Measurements from ENCODE around the gene ADGRD1.

Gene ADGRD1

DNA sequence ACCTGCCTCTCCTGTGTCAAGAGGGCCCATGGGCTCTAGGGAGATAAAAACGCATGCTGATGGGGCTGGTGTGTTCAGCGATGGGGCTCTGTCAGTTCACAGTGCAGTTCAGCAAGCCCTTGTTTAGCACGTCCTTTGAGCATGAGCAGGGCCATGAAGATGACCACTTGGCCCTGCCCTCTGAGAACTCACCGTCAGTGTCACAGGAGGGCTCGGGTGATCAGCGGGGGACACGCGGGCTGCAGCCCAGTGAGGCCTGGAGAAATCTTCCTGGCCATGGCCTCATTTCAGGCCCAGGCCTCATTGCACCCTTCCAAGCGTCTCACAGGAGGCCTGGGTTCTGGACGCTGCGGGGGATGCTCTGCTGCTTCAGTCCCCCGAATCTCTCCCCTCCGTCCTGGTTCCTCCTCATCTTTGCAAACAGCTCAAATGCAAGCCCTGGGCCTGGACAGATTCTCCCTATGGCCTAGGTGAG is 181.6 kb downstream of the ADGRD1 start:
- TF ChIP-seq GABPA (IDR thresholded peaks at IDR 0.05; ENCODE audit: low read depth), result no peak
- TF ChIP-seq, protein P1, sequence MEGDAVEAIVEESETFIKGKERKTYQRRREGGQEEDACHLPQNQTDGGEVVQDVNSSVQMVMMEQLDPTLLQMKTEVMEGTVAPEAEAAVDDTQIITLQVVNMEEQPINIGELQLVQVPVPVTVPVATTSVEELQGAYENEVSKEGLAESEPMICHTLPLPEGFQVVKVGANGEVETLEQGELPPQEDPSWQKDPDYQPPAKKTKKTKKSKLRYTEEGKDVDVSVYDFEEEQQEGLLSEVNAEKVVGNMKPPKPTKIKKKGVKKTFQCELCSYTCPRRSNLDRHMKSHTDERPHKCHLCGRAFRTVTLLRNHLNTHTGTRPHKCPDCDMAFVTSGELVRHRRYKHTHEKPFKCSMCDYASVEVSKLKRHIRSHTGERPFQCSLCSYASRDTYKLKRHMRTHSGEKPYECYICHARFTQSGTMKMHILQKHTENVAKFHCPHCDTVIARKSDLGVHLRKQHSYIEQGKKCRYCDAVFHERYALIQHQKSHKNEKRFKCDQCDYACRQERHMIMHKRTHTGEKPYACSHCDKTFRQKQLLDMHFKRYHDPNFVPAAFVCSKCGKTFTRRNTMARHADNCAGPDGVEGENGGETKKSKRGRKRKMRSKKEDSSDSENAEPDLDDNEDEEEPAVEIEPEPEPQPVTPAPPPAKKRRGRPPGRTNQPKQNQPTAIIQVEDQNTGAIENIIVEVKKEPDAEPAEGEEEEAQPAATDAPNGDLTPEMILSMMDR (IDR thresholded peaks at IDR 0.05; ENCODE audit: insufficient read depth, low read length), result no peak
- no peak for TF ChIP-seq POLR2AphosphoS5 (IDR thresholded peaks at IDR 0.05; ENCODE audit: low read depth)
- TF ChIP-seq, protein P2, sequence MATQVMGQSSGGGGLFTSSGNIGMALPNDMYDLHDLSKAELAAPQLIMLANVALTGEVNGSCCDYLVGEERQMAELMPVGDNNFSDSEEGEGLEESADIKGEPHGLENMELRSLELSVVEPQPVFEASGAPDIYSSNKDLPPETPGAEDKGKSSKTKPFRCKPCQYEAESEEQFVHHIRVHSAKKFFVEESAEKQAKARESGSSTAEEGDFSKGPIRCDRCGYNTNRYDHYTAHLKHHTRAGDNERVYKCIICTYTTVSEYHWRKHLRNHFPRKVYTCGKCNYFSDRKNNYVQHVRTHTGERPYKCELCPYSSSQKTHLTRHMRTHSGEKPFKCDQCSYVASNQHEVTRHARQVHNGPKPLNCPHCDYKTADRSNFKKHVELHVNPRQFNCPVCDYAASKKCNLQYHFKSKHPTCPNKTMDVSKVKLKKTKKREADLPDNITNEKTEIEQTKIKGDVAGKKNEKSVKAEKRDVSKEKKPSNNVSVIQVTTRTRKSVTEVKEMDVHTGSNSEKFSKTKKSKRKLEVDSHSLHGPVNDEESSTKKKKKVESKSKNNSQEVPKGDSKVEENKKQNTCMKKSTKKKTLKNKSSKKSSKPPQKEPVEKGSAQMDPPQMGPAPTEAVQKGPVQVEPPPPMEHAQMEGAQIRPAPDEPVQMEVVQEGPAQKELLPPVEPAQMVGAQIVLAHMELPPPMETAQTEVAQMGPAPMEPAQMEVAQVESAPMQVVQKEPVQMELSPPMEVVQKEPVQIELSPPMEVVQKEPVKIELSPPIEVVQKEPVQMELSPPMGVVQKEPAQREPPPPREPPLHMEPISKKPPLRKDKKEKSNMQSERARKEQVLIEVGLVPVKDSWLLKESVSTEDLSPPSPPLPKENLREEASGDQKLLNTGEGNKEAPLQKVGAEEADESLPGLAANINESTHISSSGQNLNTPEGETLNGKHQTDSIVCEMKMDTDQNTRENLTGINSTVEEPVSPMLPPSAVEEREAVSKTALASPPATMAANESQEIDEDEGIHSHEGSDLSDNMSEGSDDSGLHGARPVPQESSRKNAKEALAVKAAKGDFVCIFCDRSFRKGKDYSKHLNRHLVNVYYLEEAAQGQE (IDR thresholded peaks at IDR 0.05; ENCODE audit: insufficient replicate concordance, low read depth), result no peak
- no peak for TF ChIP-seq SPI1 (IDR thresholded peaks at IDR 0.05; ENCODE audit: borderline replicate concordance, low read depth)
- no peak for DNase-seq (ENCODE audit: low read depth in 1 of 2, low spot score in 1 of 2)
- no peak overlapping the region for H3K4me3 ChIP-seq (replicated peaks; ENCODE audit: insufficient read depth, low read length)
- no peaks in the 10 kb centered on the region for H3K27me3 ChIP-seq (ENCODE audit: insufficient read depth, poor library complexity, severe bottlenecking)
- no peak overlapping the region for H3K27ac ChIP-seq (replicated peaks)

DNA sequence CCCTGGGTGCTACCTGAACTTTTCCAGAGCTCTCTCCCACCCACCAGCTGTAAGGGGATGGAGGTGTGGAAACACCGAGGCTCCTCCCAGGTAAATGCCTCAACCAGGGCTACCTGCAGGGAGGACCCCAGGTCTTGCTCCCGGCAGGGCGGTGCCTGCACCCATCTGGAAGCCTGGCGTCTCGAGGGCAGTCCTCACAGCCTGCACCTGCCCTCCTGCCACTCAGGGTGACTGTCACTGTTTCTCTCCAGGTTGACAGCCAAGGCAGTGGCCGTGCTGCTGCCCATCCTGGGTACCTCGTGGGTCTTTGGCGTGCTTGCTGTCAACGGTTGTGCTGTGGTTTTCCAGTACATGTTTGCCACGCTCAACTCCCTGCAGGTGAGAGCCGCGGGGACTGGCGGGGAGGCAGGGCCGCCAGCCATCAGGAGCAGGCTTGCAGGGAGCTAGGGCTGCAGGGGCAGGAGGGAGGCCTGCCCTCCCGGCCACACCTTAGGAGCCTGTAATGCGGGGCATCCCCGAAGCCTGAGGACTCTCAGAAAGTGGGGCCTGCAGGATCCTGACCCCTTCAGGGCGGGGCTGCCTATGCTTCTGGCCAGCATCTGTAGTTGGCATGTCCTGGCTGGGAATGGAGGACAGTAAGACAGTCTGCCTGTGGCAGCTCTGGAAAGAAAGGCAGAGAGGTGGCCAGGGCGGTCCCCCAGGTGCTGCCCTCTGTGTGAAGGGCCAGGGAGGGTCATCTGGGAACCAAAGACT is 182.3 kb downstream of the ADGRD1 start:
- TF ChIP-seq, protein P2 (IDR thresholded peaks at IDR 0.05; ENCODE audit: insufficient replicate concordance, low read depth), result no peak
- TF ChIP-seq POLR2AphosphoS5 (IDR thresholded peaks at IDR 0.05; ENCODE audit: low read depth), result no peak
- TF ChIP-seq, protein P1 (IDR thresholded peaks at IDR 0.05; ENCODE audit: insufficient read depth, low read length), result no peak
- no peak for TF ChIP-seq SPI1 (IDR thresholded peaks at IDR 0.05; ENCODE audit: borderline replicate concordance, low read depth)
- no peak for TF ChIP-seq GABPA (IDR thresholded peaks at IDR 0.05; ENCODE audit: low read depth)
- no peak for DNase-seq (ENCODE audit: low read depth in 1 of 2, low spot score in 1 of 2)
- Histone ChIP-seq H3K27ac (replicated peaks) (no peak overlapping the region), H3K27me3 (ENCODE audit: insufficient read depth, poor library complexity, severe bottlenecking) (no peaks in the 10 kb centered on the region), H3K4me3 (replicated peaks; ENCODE audit: insufficient read depth, low read length) (no peak overlapping the region)

DNA sequence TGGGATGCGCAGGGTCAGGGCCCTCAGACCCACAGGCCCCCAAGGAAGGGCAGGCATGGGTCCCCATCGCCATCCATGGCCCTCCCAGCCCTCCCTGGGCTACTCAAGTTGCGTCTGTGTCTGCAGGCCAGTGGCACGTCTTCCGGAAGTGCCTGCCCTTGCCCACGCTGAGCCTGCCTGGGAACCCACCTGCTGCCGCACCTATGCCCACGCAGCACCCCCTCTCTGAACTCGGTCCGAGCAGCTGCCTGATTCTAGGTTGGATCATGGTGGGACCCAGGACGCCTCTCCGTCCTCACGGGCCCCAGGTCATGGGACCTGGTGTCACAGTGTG is 182.8 kb downstream of the ADGRD1 start:
- Histone ChIP-seq H3K27me3 (ENCODE audit: insufficient read depth, poor library complexity, severe bottlenecking) (no peaks in the 10 kb centered on the region), H3K4me3 (replicated peaks; ENCODE audit: insufficient read depth, low read length) (no peak overlapping the region), H3K27ac (replicated peaks) (no peak overlapping the region)
- TF ChIP-seq, protein P1 (IDR thresholded peaks at IDR 0.05; ENCODE audit: insufficient read depth, low read length), result no peak
- TF ChIP-seq POLR2AphosphoS5 (IDR thresholded peaks at IDR 0.05; ENCODE audit: low read depth), result no peak
- no peak for TF ChIP-seq SPI1 (IDR thresholded peaks at IDR 0.05; ENCODE audit: borderline replicate concordance, low read depth)
- TF ChIP-seq GABPA (IDR thresholded peaks at IDR 0.05; ENCODE audit: low read depth), result no peak
- TF ChIP-seq, protein P2 (IDR thresholded peaks at IDR 0.05; ENCODE audit: insufficient replicate concordance, low read depth), result no peak
- no peak for DNase-seq (ENCODE audit: low read depth in 1 of 2, low spot score in 1 of 2)
